Activated gamma-delta T cell (primary cell): Measurements from ENCODE around the gene ATP1B3.
"Not testable (repeated sequence)": the region's sequence is repeated elsewhere in the genome, so short reads cannot be mapped to it uniquely, and the experiment has no call there.

Experiments used
- DNase-seq: peaks from one replicate; lab custom pipeline; 2025; lab: John Stamatoyannopoulos, UW

Gene ATP1B3

DNA sequence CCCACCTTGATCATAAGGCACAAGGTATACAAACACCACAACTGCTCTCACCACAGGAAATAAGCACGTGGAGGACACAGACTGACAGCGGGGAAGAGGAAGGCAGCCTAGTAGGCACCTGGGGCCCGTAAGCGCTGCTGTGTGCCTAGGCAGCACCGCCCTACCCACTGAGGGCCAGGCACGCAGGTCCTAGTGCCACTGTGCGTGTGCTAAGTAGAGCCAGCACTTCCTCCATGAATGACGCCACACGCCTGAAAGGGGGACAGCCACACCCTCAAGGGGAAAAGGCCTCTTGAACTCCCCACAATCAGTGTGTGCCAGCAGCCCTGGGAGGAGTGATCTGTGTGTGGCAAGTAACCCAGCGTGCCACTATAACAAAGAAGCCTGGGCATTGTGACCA is 73.0 kb downstream of the ATP1B3 start:
- DNase-seq = no peak

- DNase-seq = no peak
Observed at GRCh38 chr3:141949972-141950371, 73.5 kb downstream of the ATP1B3 start.

GRCh38 chr3:141950572-141951493 is 74.4 kb downstream of the ATP1B3 start:
- DNase-seq = no peak

- DNase-seq = no peak
Observed at GRCh38 chr3:141952611-141953010, 76.2 kb downstream of the ATP1B3 start.

DNA sequence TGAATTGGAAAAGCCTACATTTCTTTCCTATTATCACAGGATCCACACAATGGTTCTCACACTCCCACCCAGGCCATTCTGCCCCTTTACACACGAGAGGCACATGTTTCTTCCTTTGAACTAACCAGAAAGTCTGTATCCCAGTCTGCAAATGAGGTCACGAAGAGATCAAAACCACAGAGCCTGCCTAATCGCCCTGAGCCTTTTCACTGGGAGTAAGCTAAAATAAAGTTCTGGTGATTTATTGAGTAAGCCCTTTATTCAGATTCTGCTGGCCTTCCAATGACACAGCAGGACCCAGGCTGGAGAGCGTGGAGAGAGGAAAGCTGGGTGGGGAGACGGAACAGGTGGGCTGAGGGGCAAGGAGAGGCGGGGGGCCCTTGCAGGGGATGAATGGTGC is 78.7 kb downstream of the ATP1B3 start:
- no peak for DNase-seq

DNA sequence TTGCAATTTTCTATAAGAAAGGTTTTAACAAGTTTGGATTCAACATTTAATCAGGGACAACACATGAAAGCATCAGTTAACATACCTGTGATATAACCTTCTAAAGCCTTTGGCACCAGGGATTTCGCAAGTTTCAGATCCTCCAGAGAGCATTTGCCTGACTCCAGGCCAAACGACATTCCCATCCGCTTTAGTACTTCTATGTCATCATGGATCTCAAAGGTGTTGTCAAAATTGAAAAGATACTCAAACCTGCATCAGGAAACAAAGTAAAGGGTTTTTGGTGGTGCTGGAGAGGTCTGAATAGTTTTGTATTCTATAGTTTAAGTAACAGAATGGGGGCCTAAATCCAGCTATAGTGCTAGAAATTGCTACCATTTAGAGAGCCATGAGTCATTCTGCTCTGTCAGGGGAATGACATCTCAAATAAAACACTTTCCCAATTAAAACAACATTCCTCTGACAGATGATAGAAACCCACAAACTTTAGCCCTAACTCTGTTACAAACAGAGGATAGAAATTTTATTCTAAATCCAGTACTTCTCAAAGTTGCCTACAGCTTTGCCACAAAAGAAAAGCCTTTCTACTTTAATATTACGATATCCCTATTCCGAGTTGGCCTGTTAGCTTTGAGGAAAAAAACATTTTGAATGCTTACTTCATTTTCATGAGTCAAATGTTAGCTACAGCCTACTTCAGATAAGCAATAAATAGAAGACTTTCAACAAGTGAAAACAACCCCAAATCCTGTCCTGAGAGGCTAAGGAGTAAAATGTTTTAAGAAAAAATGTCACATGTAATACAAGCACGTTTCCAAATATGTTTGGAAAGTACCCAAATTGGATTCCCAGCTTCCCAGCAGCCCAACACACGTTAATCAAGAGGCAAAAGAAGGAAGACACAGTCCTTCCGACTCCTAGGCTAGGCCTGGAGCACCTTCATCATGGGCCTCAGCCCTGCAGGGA is 83.4 kb downstream of the ATP1B3 start:
- DNase-seq = no peak

DNA sequence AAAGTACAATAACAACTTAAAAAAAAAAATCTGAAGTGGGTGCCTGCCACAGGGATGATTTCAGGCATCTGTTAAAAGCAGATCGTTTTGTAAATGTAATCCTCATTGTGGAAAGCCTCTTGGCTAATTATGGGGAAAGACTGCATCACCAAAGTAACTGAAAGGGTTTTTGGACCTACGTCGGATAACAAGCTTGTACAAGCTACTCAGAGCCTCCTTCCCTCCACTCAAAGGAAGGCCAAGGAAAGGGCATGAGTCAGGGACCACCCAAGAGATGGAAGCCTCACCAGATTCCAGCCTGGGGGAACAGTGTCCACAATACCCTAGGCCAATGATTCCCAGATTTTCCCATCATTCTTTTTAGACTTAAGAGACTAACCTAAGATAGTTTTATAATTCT is 84.3 kb downstream of the ATP1B3 start:
- no peak for DNase-seq

DNA sequence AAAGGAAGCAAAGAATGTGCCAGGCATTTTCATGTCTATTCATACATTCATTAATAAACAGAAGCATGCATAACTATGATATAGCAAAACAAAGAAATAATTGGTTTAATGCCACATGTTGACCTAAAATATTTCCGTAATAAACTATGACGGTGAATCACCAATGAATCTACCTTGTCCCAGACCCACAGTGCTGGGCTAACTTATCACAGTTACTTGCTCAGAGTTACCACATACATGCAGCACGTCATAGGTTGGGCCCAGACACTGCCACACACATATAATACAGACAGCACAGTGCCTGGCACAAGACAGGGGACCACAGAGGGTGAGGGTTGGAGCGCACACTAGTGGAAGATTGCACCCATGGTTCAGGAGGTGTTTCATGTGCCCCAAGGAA is 86.9 kb downstream of the ATP1B3 start:
- DNase-seq = no peak

- DNase-seq = no peak
Observed at GRCh38 chr3:141965471-141965870, 89.0 kb downstream of the ATP1B3 start.

GRCh38 chr3:141969711-141970110 is 93.3 kb downstream of the ATP1B3 start:
- DNase-seq = no peak

DNA sequence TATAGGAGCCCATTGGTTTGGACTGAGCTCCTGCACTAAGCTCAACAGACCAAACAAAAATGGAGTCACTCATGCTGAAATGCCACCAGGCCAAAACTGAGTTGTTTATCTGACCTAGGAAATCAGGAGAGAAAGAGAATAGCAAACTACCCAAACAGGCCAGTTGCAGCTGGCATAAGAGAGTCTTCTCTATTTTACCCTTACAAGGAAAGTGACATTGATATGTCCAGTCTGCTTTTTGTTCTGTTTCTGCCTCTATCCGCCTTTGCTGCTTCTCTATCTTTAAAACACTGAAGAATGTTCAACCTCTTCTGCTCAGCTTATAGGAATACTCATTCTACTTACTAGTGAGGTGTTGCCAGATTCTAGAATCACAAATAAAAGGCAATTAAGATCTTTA is 95.1 kb downstream of the ATP1B3 start:
- no peak for DNase-seq

DNA sequence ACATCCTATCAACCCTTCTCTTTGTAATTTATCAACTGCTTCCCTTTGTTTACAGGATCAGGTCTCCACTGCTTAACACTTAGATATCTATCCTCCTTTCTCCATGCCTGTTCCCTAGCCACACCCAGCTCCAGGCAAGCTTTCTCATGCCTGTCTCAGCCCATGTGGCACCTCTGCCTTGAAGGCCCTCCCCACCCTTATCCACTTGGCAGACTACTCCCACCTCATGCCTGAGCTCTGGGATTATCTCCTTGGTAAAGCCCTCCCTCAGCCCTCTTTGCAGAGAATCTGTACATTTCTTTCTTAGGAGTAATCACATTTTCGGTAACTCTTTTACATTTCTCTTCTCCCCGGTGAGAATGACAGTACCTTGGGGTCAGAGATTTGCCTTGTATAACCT is 96.0 kb downstream of the ATP1B3 start:
- no peak for DNase-seq

DNA sequence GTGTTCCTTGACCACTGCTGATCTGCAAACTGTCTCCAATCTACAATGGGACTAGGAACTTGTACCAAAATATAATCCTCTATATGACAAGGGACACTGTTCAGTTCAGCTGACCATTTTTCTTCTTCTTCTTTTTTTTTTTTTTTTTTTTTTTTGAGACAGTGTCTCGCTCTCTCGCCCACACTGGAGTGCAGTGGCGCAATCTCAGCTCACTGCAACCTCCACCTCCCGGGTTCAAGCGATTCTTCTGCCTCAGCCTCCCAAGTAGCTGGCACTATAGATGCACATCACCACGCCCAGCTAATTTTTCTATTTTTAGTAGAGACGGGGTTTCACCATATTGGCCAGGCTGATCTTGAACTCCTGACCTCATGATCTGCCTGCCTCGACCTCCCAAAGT is 98.3 kb downstream of the ATP1B3 start:
- DNase-seq = not testable (repeated sequence)
